ENCODE measurements around the gene TIMP4.

- TF ChIP-seq RNF2 (IDR thresholded peaks at IDR 0.05; ENCODE audit: borderline replicate concordance, low read depth) (no peak), EP300 (IDR thresholded peaks at IDR 0.05) (no peak), BHLHE40 (IDR thresholded peaks at IDR 0.05; ENCODE audit: low read depth, low read length) (no peak), RAD21 (conservative IDR thresholded peaks at IDR 0.05 in 1 of 2, IDR thresholded peaks at IDR 0.05 in 1 of 2) (no peak), CBX8 (IDR thresholded peaks at IDR 0.05) (no peak), CTCF (IDR thresholded peaks at IDR 0.05) (no peak), FOSL2 (IDR thresholded peaks at IDR 0.05) (no peak), FOSL2 (CRISPR knock-in tag; IDR thresholded peaks at IDR 0.05) (no peak), REST (IDR thresholded peaks at IDR 0.05) (no peak), MAX (IDR thresholded peaks at IDR 0.05) (no peak), NR3C1 (IDR thresholded peaks at IDR 0.05) (no peak), NFE2L2 (conservative IDR thresholded peaks at IDR 0.05; ENCODE audit: low read length) (no peak), TP53 (CRISPR knock-in tag; IDR thresholded peaks at IDR 0.05) (no peak), CHD2 (IDR thresholded peaks at IDR 0.05; ENCODE audit: low read length, partially characterized antibody) (no peak), RFX5 (IDR thresholded peaks at IDR 0.05) (no peak)
Observed at GRCh38 chr3:12159227-12159601, 502 bp upstream of the TIMP4 start.

Data from A549 (cell line).